AG09319 (cell line): ENCODE measurements around the gene TNNI3.
"Not testable (repeated sequence)": the region's sequence is repeated elsewhere in the genome, so short reads cannot be mapped to it uniquely, and the experiment has no call there.

Experiments used
- DNase-seq: peaks from one replicate; pipeline ENCODE4 v3.0.0-alpha.2; 2010; ENCODE audit warnings: low read depth; ENCODE audit errors: extremely low read depth
- TF ChIP-seq, protein P1 (sequence below): IDR thresholded peaks from 2 replicates; pipeline ENCODE4 v1.5.1; 2011; ENCODE audit warnings: low read depth, mild to moderate bottlenecking, inconsistent platforms, low read length, moderate library complexity

TNNI3 gene

DNA sequence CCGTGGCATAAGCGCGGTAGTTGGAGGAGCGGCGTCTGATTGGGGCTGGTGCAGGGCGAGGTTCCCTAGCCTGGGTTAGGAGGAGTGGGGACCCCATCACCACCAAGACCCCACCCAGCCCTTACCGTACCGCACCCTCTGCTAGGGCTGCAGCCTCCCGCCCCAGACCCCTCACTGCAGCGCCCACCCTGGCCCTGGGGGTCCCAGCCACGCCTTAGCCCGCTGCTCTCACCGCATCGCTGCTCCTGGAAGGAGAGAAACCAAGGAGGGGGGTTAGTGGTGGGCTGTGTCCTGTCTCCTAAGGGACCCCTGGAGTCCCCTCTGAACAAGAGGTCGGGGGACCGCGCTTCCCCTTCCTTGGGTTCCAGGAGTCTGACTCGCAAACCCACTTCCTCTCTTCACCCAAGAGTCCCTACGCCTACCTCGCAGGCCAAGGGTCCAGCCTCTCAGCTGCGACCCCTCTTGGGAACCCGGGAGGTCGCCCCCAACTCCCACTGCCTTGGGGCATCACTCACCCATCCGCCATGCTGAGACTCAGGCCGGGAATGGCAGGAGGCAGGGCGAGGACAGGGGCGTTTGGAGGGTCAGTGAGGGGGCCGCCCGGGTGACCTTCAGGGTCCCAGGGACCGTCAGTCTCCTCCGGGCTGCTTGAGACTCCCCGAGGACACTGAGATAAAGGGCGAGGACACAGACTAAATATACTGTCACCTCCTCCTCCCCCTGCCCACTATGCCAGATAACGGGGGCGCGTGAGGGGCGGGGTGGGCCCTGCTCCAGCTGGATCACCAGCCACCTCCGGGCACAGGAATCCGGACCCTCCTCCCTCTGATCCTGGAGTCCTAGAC, at the start of gene TNNI3:
TSS of gene TNNI3 (minus strand) at position 669 of the 845 bp plus-strand sequence. CDS start at position 526, 143 bp downstream.
- TF ChIP-seq, protein P1, sequence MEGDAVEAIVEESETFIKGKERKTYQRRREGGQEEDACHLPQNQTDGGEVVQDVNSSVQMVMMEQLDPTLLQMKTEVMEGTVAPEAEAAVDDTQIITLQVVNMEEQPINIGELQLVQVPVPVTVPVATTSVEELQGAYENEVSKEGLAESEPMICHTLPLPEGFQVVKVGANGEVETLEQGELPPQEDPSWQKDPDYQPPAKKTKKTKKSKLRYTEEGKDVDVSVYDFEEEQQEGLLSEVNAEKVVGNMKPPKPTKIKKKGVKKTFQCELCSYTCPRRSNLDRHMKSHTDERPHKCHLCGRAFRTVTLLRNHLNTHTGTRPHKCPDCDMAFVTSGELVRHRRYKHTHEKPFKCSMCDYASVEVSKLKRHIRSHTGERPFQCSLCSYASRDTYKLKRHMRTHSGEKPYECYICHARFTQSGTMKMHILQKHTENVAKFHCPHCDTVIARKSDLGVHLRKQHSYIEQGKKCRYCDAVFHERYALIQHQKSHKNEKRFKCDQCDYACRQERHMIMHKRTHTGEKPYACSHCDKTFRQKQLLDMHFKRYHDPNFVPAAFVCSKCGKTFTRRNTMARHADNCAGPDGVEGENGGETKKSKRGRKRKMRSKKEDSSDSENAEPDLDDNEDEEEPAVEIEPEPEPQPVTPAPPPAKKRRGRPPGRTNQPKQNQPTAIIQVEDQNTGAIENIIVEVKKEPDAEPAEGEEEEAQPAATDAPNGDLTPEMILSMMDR, result no peak
- DNase-seq, result no peak

DNA sequence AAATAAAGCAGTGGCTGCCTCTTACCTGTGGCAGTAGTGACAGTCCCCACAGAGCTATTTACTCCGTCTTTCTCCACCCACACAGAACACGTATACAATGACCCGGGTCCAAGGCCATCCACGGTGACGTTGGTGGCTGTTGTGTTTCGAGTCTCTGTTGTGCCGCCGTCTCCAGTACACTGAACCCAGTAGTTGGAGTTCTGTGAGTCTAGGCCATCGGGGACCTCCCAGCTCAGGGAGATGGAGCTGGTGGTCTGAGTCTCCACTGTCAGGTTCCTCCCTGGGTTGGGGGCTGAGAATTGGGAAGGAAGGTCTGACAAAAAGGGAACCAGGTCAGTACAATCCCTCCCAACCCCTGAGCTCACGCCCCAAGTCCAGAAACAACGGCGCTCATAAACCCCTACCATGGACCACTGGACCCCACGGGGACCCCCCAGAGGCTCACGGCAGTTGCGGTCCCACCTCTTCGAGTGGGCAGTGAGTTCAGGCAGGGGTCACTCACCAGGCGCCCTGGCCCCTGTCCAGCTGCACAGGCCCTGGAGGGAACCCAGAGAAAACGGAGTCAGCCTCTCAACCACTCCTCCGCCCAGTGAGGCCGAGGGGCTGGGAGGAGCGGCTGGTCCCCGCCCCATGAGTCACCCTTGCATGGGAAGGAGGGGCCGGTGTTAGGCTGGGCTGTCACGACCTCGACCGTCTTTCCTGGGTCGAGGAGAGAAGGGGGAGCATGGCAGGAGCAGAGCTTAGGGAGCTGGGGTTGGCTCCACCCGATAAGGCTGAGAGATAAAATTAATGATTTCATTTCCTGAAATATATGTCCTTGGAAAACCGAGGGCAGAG, 49.4 kb upstream of the TNNI3 start:
- TF ChIP-seq, protein P1, result no peak
- peak; percentile 62 for DNase-seq

DNA sequence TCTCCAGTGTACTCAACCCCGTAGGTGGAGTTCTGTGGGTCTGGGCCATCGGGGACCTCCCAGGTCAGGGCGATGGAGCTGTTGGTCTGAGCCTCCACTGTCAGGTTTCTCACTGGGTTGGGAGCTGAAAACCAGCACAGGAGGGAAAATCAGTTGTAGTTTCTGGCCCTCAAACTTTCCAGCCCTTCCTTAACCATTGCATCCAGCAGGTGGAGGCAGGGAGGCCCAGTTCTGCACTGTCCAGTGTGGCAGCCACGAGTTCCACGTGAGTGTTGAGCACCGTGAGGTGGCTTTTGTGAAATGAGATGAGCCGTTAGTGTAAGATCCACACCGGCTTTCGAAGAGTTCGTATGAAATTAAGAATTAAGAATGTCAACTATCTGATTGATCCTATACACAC, 44.7 kb upstream of the TNNI3 start:
- DNase-seq, result not testable (repeated sequence)
- TF ChIP-seq, protein P1, result peak; percentile 6

DNA sequence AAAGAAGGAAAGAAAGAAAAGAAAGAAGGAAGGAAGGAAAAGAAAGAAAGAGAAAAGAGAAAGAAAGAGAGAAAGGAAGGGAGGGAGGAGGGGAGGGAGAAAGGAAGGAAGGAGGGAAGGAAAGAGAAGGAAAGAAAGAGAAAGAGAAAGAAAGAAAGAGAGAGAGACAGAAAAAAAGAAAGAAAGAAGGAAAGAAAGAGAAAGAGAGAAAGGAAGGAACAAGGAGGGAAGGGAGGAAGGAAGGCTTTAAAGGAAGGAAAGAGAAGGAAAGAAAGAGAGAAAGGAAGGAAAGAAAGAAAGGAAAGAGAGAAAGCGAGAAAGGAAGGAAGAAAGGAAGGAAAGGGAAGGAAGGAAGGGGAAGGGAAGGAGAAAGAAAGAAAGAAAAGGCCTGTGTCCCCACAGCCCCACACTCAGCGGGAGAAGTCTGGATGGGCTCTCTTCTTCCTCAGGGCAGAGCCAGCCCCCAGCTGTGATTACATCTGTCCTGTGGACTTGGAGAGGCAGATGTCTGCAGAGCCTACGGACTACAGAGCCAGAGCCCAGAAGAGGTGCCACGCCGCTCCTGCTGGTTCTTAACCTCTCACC, 42.2 kb upstream of the TNNI3 start:
- TF ChIP-seq, protein P1, result no peak
- no peak for DNase-seq

DNA sequence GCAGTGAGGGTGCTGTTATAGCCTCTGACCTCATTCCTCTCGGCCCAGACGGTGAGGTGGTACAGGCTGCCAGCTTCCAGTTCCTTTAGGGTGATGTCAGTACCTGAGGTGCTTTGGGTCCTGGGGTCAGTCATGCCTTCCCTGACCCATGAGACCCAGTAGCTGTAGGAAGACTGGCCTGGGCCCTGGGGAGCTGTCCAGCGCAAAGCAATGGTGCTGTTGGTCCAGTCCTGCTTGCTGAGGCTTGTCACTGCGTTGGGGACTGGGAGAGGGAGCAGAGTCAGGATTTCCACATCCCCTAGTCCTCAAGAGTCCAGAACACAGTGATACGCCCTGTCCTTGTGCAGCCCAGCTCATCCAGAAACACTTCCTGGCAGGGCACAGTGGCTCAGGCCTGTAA, 41.1 kb upstream of the TNNI3 start:
- no peak for DNase-seq
- TF ChIP-seq, protein P1, result no peak

DNA sequence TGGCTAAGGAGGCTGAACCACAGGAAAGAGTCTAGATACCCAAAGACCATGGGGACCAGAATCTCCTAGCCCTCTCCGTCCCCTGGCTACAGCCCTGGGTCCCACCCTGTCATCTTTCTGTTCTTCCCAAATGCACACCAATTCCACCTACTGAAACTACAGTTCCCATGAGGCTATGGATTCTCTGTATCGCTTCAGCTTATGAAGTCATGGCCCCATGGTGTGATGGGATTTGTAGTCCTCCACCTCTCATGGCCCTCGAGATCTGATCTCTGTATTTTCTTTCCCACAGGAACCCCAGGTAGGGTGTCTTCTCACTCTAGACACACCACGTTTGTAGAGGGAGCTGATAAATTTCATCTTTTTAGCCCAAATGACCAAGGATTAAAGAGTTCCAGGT, 40.0 kb upstream of the TNNI3 start:
- TF ChIP-seq, protein P1, result no peak
- no peak for DNase-seq
